K562 (cell line): ENCODE data around the gene CSF1R. TPM values are rescaled to one million over a fixed set of nuclear protein-coding genes. Genes with fewer than 3 reads are reported as not detected.

ENCODE experiments used
- ATAC-seq: fragments of 200-7000 bp; cut with Tn5 transposase; 3 replicates; pipeline ENCODE4 v1.9.1; 2020; ENCODE audit warnings: moderate library complexity
- BruUV-seq: library from RNA; stranded (reverse); fragments of 400-500 nt; replicated peaks from 2 replicates; lab custom pipeline; 2021; lab: Mats Ljungman, UMichigan
- CTCF ChIA-PET: fragments of 300-600 bp; formaldehyde crosslinking; extraction: SDS; loops from one replicate; lab custom pipeline; 2021; ENCODE audit warnings: low intra/inter-chr PET ratio; lab: Yijun Ruan, JAX
- POLR2A ChIA-PET: fragments of 300-600, 350-650 bp; sonication (Branson Sonifier 250); formaldehyde crosslinking; extraction: SDS; loops from one replicate; lab custom pipeline; 2021; ENCODE audit warnings: antibody characterized with exemption, inconsistent platforms; lab: Yijun Ruan, JAX
- DNase-seq, 4 experiments: peaks; one replicate each; pipeline versions ENCODE4 v3.0.0 to v3.0.0-alpha.2; 2011 to 2018; ENCODE audit warnings: low spot score in 3 of 4, mixed read lengths in 3 of 4; ENCODE audit errors: extremely low read depth in 1 of 4
- FAIRE-seq: peaks from 2 replicates; lab custom pipeline; 2011; peaks lifted over from hg19 to GRCh38; lab: Jason Lieb, UNC
- H2AFZ ChIP-seq: 2 replicates; pipeline ENCODE4 v1.6.0; 2011; ENCODE audit warnings: low read depth, low read length, control low read depth, inconsistent platforms
- H3K27ac ChIP-seq: fragments of 200-600 bp; 3 replicates; pipeline ENCODE4 v1.8.0; 2011; ENCODE audit warnings: low read depth, mild to moderate bottlenecking, control low read depth, inconsistent platforms, low read length, moderate library complexity, mixed read lengths; ENCODE audit errors: extremely low read depth
- H3K27me3 ChIP-seq, 2 experiments: fragments of 300-600 bp in 1 of 2; 2 replicates in 1 of 2; 3 replicates in 1 of 2; pipeline versions ENCODE4 v1.6.0 to v1.8.0; 2011; ENCODE audit warnings: inconsistent platforms in 2 of 2, low read length in 2 of 2, mild to moderate bottlenecking in 1 of 2, mixed read lengths in 1 of 2, moderate library complexity in 1 of 2; ENCODE audit not compliant: control insufficient read depth in 2 of 2, insufficient read depth in 2 of 2
- H3K36me3 ChIP-seq: fragments of 300-600 bp; 3 replicates; pipeline ENCODE4 v1.8.0; 2011; ENCODE audit warnings: mild to moderate bottlenecking, low read length, inconsistent platforms; ENCODE audit not compliant: control insufficient read depth, insufficient read depth
- H3K4me1 ChIP-seq, 2 experiments: fragments of 200-600 bp in 1 of 2; replicated peaks in 1 of 2; 2 replicates in 1 of 2; 3 replicates in 1 of 2; pipeline versions ENCODE4 v1.5.1 to v1.8.0; 2011; ENCODE audit warnings: inconsistent platforms in 2 of 2, low read length in 2 of 2, mild to moderate bottlenecking in 1 of 2, mixed read lengths in 1 of 2, moderate library complexity in 1 of 2; ENCODE audit not compliant: control insufficient read depth in 2 of 2, insufficient read depth in 2 of 2
- H3K4me2 ChIP-seq: 2 replicates; pipeline ENCODE4 v1.6.1; 2011; ENCODE audit warnings: low read length, control low read depth, inconsistent platforms, mixed read lengths; ENCODE audit not compliant: insufficient read depth
- H3K4me3 ChIP-seq: fragments of 200-600 bp; sonication (generic), shearing (Covaris generic); 2 replicates; pipeline ENCODE4 v1.5.1; 2016; ENCODE audit warnings: control low read depth, inconsistent platforms
- H3K79me2 ChIP-seq: fragments of 200-600 bp; 3 replicates; pipeline ENCODE4 v1.8.0; 2011; ENCODE audit warnings: low read length, inconsistent platforms; ENCODE audit not compliant: control insufficient read depth, insufficient read depth
- H3K9ac ChIP-seq, 2 experiments: 2 replicates each; pipeline versions ENCODE4 v1.6.0 to v1.6.1; 2011; ENCODE audit warnings: low read depth in 2 of 2, low read length in 2 of 2, control low read depth in 1 of 2, inconsistent platforms in 1 of 2, mild to moderate bottlenecking in 1 of 2, mixed read lengths in 1 of 2; ENCODE audit not compliant: insufficient read depth in 1 of 2
- H3K9me1 ChIP-seq: one replicate; pipeline ENCODE4 v1.6.0; 2011; ENCODE audit warnings: inconsistent platforms, mild to moderate bottlenecking, low read length, moderate library complexity; ENCODE audit not compliant: control insufficient read depth, insufficient read depth
- H3K9me3 ChIP-seq: replicated peaks from 2 replicates; pipeline ENCODE4 v1.5.1; 2011; ENCODE audit warnings: low read depth, low read length, inconsistent platforms; ENCODE audit not compliant: control insufficient read depth, insufficient read depth
- H4K20me1 ChIP-seq: replicated peaks from 2 replicates; pipeline ENCODE4 v1.6.1; 2011; ENCODE audit warnings: low read length, inconsistent platforms, mixed read lengths; ENCODE audit not compliant: control insufficient read depth, insufficient read depth
- ADNP ChIP-seq: fragments of 200-800 bp; sonication (Bioruptor generic); IDR thresholded peaks from 2 replicates; pipeline ENCODE4 v1.6.1; 2016; ENCODE audit warnings: missing genetic modification characterization, missing compliant biosample characterization
- BCOR ChIP-seq: fragments of 450-650 bp; IDR thresholded peaks from 2 replicates; pipeline ENCODE4 v1.6.1; 2016
- CAMTA2 ChIP-seq: fragments of 250-450 bp; sonication (Bioruptor Pico); conservative IDR thresholded peaks from 2 replicates; pipeline ENCODE4 v1.5.1; 2022
- KDM1A ChIP-seq, 2 experiments: fragments of 450-650 bp; IDR thresholded peaks; 2 replicates each; pipeline ENCODE4 v1.6.1; 2016; ENCODE audit warnings: mild to moderate bottlenecking in 2 of 2
- KLF13 ChIP-seq: fragments of 450-650 bp; IDR thresholded peaks from 2 replicates; pipeline ENCODE4 v1.6.1; 2016; ENCODE audit warnings: missing genetic modification characterization, low read depth, mild to moderate bottlenecking, missing compliant biosample characterization, moderate library complexity, borderline replicate concordance
- MEF2D ChIP-seq: conservative IDR thresholded peaks from 2 replicates; pipeline ENCODE4 v1.6.1; 2016; ENCODE audit warnings: low read depth, missing genetic modification characterization, missing compliant biosample characterization
- RBM25 ChIP-seq: fragments of 200-400 bp; formaldehyde crosslinking; IDR thresholded peaks from 2 replicates; pipeline ENCODE4 v1.6.1; 2018; ENCODE audit warnings: low read length, low read depth, moderate library complexity; ENCODE audit not compliant: severe bottlenecking
- RCOR1 ChIP-seq, 2 experiments: IDR thresholded peaks; 2 replicates each; pipeline ENCODE4 v1.6.1; 2012; ENCODE audit warnings: low read depth in 2 of 2, low read length in 2 of 2, borderline replicate concordance in 1 of 2, improper control_type of control experiment in 1 of 2
- SMARCA5 ChIP-seq: fragments of 450-650 bp; IDR thresholded peaks from 2 replicates; pipeline ENCODE4 v1.6.1; 2016
- TAF9B ChIP-seq: fragments of 450-650 bp; IDR thresholded peaks from 2 replicates; pipeline ENCODE4 v1.6.1; 2018; ENCODE audit warnings: mild to moderate bottlenecking; ENCODE audit not compliant: partially characterized antibody
- ZFP36 ChIP-seq: fragments of 150-350 bp; IDR thresholded peaks from 2 replicates; pipeline ENCODE4 v1.6.1; 2018; ENCODE audit warnings: low read length, low read depth; ENCODE audit not compliant: partially characterized antibody
- WGBS: fragments of 100-300 bp; shearing (Covaris generic); methylation state at CpG from one replicate; pipeline ENCODE4 v1.1.6; 2016; ENCODE audit warnings: low coverage, mixed read lengths; ENCODE audit not compliant: insufficient coverage; ENCODE audit errors: missing lambda C conversion rate; 5-methylcytosine and 5-hydroxymethylcytosine counted together
- in situ Hi-C: fragments of 300-500 bp; cut with MboI; formaldehyde crosslinking; loops from 4 replicates; pipeline ENCODE4 v1.15.0; 2018; ENCODE audit warnings: inconsistent platforms, mixed read lengths
- intact Hi-C: fragments of 100-400 bp; cut with micrococcal nuclease; formaldehyde crosslinking; loops from 2 replicates; pipeline ENCODE4 v1.14.2; 2022
- polyA plus RNA-seq, 8 experiments: library from polyadenylated mRNA; depleted of rRNA in 4 of 8; stranded (reverse) in 5 of 8; unstranded in 3 of 8; fragments of >200 nt; fragmentation: Nextera tagmentation in 2 of 8; fragmentation: Illumina TruSeq in 1 of 8; extraction: Ambion mirVana in 2 of 8; extraction: Trizol in 1 of 8; gene quantifications; 2 replicates each; pipeline versions ENCODE4 v1.2.1 to v1.2.3, GENCODE V29; 2011 to 2014; ENCODE audit warnings: inconsistent platforms in 1 of 8, missing spikeins in 1 of 8
- total RNA-seq, 7 experiments: library from RNA; depleted of rRNA in 6 of 7; stranded (reverse); fragments of >200 nt in 6 of 7; fragmentation: Illumina TruSeq in 2 of 7; extraction: Trizol in 2 of 7; gene quantifications; 2 replicates each; pipeline versions ENCODE4 v1.2.1 to v1.2.3, GENCODE V29; 2011 to 2021; ENCODE audit warnings: low replicate concordance in 1 of 7
- TF ChIP-seq, protein P1 (sequence below): fragments of 450-650 bp; IDR thresholded peaks from 2 replicates; pipeline ENCODE4 v1.7.0; 2016; ENCODE audit warnings: borderline replicate concordance

Gene CSF1R
- total and polyA plus RNA-seq, 9 of the 15 experiments (the other 6 are each of a cell fraction or from before 2014, with no cell fraction given), result 0.03 to 0.64 (median 0.20) TPM; not detected in 6

- no peak for FAIRE-seq
- intact Hi-C loops, result loop anchor here (10.0 kb wide), 1 partner anchor 54 kb away; no protein-coding TSS in a partner anchor
- CTCF ChIA-PET, result no interaction called here
- Histone ChIP-seq H3K9me1 (no peaks in the 10 kb centered on the region), H3K9me3 (no peaks in the 10 kb centered on the region)
- DNase-seq, result no peak
- in situ Hi-C loops, result no loop called here
- TF ChIP-seq, protein P1, sequence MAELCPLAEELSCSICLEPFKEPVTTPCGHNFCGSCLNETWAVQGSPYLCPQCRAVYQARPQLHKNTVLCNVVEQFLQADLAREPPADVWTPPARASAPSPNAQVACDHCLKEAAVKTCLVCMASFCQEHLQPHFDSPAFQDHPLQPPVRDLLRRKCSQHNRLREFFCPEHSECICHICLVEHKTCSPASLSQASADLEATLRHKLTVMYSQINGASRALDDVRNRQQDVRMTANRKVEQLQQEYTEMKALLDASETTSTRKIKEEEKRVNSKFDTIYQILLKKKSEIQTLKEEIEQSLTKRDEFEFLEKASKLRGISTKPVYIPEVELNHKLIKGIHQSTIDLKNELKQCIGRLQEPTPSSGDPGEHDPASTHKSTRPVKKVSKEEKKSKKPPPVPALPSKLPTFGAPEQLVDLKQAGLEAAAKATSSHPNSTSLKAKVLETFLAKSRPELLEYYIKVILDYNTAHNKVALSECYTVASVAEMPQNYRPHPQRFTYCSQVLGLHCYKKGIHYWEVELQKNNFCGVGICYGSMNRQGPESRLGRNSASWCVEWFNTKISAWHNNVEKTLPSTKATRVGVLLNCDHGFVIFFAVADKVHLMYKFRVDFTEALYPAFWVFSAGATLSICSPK, result no peak
- TF ChIP-seq KDM1A (IDR thresholded peaks at IDR 0.05) (peak; percentile 17 to 56; a peak in 1 of 4 replicates), ADNP (tag) (peak; percentile 69), TAF9B (no peak), ZFP36 (peak; percentile 77), KLF13 (tag) (no peak), BCOR (peak; percentile 78), CAMTA2 (no peak), MEF2D (tag) (no peak), RBM25 (peak; percentile 83), RCOR1 (IDR thresholded peaks at IDR 0.05; ENCODE audit: borderline replicate concordance in 1 of 2, low read depth in 2 of 2, low read length in 2 of 2) (0 out of 4 replicates have a peak, but pooled peaks of 1 of the 2 experiments have one; percentile 19), SMARCA5 (peak; percentile 50; the same call in 1 of the 2 replicates)
- TF ChIP-seq, all 486 proteins: peak for 7
- no peak overlapping the region for H3K9ac ChIP-seq
- POLR2A ChIA-PET, result interaction anchor here (0.6 kb wide), 2 partner anchors 220 to 259 kb away, joined by 3 read pairs; no protein-coding TSS in a partner anchor
- H2AFZ ChIP-seq, result no peak overlapping the region
- no TSS peak for BruUV-seq
- peaks cover 0 to 3% of the 10 kb centered on the region in 2 experiments; a peak in 1 of 5 replicates for H3K4me1 ChIP-seq
- no peaks in the 10 kb centered on the region for H3K36me3 ChIP-seq
- H3K4me3 ChIP-seq, result no peak overlapping the region
- H3K4me2 ChIP-seq, result no peak overlapping the region
- H3K27ac ChIP-seq, result no peak overlapping the region
- no peak for ATAC-seq
- H3K27me3 ChIP-seq, result peaks cover 7 to 39% of the 10 kb centered on the region in 2 experiments
- H3K79me2 ChIP-seq, result no peaks in the 10 kb centered on the region
- 36% methylated on average over 3 of the region's 3 CpGs for WGBS
- no peaks in the 10 kb centered on the region for H4K20me1 ChIP-seq
Measured at GRCh38 chr5:150070821-150071220, 15.5 kb downstream of the CSF1R start.
